DND-41 (cell line): ENCODE results near the gene CBX1.

Experiments used
- ATAC-seq: fragments of 200-7000 bp; cut with Tn5 transposase; 3 replicates; pipeline ENCODE4 v1.9.1; 2021; ENCODE audit warnings: low read depth; ENCODE audit not compliant: insufficient read depth
- DNase-seq: peaks from one replicate; pipeline ENCODE4 v3.0.0-alpha.2; 2020
- H2AFZ ChIP-seq: 2 replicates; pipeline ENCODE4 v1.6.0; 2012; ENCODE audit warnings: low read depth, low read length
- H3K27ac ChIP-seq: 2 replicates; pipeline ENCODE4 v1.5.1; 2012; ENCODE audit warnings: low read length, inconsistent platforms
- H3K27me3 ChIP-seq: fragments of 200-600 bp; sonication (generic); 2 replicates; pipeline ENCODE4 v1.6.0; 2012; ENCODE audit warnings: low read length, mild to moderate bottlenecking, inconsistent platforms; ENCODE audit not compliant: insufficient read depth, poor library complexity
- H3K36me3 ChIP-seq: 2 replicates; pipeline ENCODE4 v1.5.1; 2012; ENCODE audit warnings: low read length, inconsistent platforms; ENCODE audit not compliant: insufficient read depth
- H3K4me1 ChIP-seq: 2 replicates; pipeline ENCODE4 v1.5.1; 2012; ENCODE audit warnings: mild to moderate bottlenecking, low read length; ENCODE audit not compliant: insufficient read depth
- H3K4me2 ChIP-seq: 2 replicates; pipeline ENCODE4 v1.6.0; 2012; ENCODE audit warnings: mild to moderate bottlenecking, moderate library complexity, low read length, inconsistent platforms; ENCODE audit not compliant: insufficient read depth
- H3K4me3 ChIP-seq, 2 experiments: fragments of 200-600 bp in 1 of 2; shearing (Covaris generic) in 1 of 2; 2 replicates each; pipeline ENCODE4 v1.5.1; 2012 to 2016; ENCODE audit warnings: inconsistent platforms in 2 of 2, low read length in 2 of 2, mild to moderate bottlenecking in 2 of 2, low read depth in 1 of 2, moderate library complexity in 1 of 2
- H3K79me2 ChIP-seq: 2 replicates; pipeline ENCODE4 v1.6.0; 2012; ENCODE audit warnings: low read length, inconsistent platforms; ENCODE audit not compliant: insufficient read depth
- H3K9ac ChIP-seq: 2 replicates; pipeline ENCODE4 v1.6.0; 2012; ENCODE audit warnings: low read depth, mild to moderate bottlenecking, inconsistent platforms, low read length, moderate library complexity
- H3K9me3 ChIP-seq: 2 replicates; pipeline ENCODE4 v1.5.1; 2012; ENCODE audit warnings: low read length, moderate library complexity, mild to moderate bottlenecking, inconsistent platforms; ENCODE audit not compliant: insufficient read depth, severe bottlenecking
- H4K20me1 ChIP-seq: 2 replicates; pipeline ENCODE4 v1.6.0; 2012; ENCODE audit warnings: low read length; ENCODE audit not compliant: insufficient read depth
- EZH2 ChIP-seq: IDR thresholded peaks from 3 replicates; pipeline ENCODE4 v1.6.1; 2012; ENCODE audit warnings: borderline replicate concordance, low read depth, mild to moderate bottlenecking, moderate library complexity, low read length, inconsistent platforms; ENCODE audit not compliant: severe bottlenecking
- TF ChIP-seq, protein P1 (sequence below): IDR thresholded peaks from 2 replicates; pipeline ENCODE4 v1.5.1; 2012; ENCODE audit warnings: borderline replicate concordance, low read length, moderate library complexity, mild to moderate bottlenecking; ENCODE audit not compliant: poor library complexity, severe bottlenecking; ENCODE audit errors: extremely low read depth

Gene CBX1

DNA sequence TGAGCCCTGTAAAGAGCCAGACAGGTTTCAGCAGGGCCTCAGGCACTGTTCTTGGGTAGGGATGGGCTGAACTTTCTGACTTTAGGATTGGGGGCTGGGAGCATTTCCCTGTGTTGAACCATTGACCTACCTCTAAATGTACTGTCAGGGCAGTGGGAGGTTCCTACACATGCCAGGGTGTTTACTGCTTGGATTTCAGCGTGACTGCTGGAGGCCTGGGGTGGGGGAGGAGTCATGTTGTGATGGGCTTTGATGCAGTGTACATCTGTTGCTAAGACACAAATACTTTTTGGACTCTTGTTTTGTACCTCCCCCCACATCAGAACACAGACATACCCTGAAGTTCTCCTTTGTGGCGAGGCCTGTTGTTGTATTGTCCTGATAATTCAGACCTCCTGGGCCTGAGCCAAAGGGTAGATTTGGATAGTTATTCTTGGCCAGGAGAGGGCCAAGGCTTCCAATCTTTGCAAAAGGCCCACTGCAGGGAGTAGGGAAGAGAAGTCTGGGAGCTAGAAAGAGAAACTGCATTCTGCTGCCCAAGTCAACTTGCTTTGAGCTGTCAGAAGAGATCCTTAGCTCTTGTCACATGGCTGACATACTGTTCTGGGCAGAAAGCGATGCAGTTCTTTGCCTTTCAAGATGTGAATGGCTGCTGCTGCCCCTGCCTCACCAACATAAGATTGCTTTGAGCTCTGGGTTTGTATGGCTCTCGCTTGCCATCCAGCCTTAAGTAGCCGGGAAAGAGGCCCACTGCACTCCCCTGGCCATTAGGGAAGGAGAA lies 49.4 kb downstream of the CBX1 start:
- H3K4me3 ChIP-seq: peak overlapping the region in 1 of 2 experiments; percentile 2; a peak in 1 of 4 replicates
- no peak overlapping the region; the same call in 1 of the 2 replicates for H3K9ac ChIP-seq
- peaks cover 70% of the 10 kb centered on the region for H3K4me1 ChIP-seq
- no peaks in the 10 kb centered on the region for H3K9me3 ChIP-seq
- no peak overlapping the region for H2AFZ ChIP-seq
- TF ChIP-seq, protein P1, sequence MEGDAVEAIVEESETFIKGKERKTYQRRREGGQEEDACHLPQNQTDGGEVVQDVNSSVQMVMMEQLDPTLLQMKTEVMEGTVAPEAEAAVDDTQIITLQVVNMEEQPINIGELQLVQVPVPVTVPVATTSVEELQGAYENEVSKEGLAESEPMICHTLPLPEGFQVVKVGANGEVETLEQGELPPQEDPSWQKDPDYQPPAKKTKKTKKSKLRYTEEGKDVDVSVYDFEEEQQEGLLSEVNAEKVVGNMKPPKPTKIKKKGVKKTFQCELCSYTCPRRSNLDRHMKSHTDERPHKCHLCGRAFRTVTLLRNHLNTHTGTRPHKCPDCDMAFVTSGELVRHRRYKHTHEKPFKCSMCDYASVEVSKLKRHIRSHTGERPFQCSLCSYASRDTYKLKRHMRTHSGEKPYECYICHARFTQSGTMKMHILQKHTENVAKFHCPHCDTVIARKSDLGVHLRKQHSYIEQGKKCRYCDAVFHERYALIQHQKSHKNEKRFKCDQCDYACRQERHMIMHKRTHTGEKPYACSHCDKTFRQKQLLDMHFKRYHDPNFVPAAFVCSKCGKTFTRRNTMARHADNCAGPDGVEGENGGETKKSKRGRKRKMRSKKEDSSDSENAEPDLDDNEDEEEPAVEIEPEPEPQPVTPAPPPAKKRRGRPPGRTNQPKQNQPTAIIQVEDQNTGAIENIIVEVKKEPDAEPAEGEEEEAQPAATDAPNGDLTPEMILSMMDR: no peak
- no peak for TF ChIP-seq EZH2
- ATAC-seq (no peak), DNase-seq (no peak)
- H4K20me1 ChIP-seq: peaks cover 72% of the 10 kb centered on the region
- H3K27me3 ChIP-seq: no peaks in the 10 kb centered on the region
- peaks cover 67% of the 10 kb centered on the region for H3K36me3 ChIP-seq
- H3K27ac ChIP-seq: no peak overlapping the region
- peaks cover 93% of the 10 kb centered on the region for H3K79me2 ChIP-seq
- peak overlapping the region; percentile 73 for H3K4me2 ChIP-seq

DNA sequence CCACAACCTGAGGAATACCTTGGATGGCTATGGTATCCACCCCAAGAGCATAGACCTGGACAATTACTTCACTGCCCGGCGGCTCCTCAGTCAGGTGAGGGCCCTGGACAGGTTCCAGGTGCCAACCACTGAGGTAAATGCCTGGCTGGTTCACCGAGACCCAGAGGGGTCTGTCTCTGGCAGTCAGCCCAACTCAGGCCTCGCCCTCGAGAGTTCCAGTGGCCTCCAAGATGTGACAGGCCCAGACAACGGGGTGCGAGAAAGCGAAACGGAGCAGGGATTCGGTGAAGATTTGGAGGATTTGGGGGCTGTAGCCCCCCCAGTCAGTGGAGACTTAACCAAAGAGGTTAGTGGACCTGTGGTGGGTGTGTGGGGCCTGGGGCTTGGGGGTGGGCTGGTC lies 50.0 kb downstream of the CBX1 start:
- no peak overlapping the region for H3K27ac ChIP-seq
- no peaks in the 10 kb centered on the region for H3K9me3 ChIP-seq
- DNase-seq (no peak), ATAC-seq (no peak)
- TF ChIP-seq EZH2: no peak
- TF ChIP-seq, protein P1: no peak
- peak overlapping the region; percentile 73 for H3K4me2 ChIP-seq
- H3K27me3 ChIP-seq: no peaks in the 10 kb centered on the region
- peaks cover 76% of the 10 kb centered on the region for H3K4me1 ChIP-seq
- peaks cover 66% of the 10 kb centered on the region for H4K20me1 ChIP-seq
- H3K9ac ChIP-seq: peak overlapping the region; percentile 2; the same call in 1 of the 2 replicates
- peak overlapping the region in 1 of 2 experiments; percentile 18; a peak in 1 of 4 replicates for H3K4me3 ChIP-seq
- peaks cover 94% of the 10 kb centered on the region for H3K79me2 ChIP-seq
- H3K36me3 ChIP-seq: peaks cover 61% of the 10 kb centered on the region
- H2AFZ ChIP-seq: no peak overlapping the region

DNA sequence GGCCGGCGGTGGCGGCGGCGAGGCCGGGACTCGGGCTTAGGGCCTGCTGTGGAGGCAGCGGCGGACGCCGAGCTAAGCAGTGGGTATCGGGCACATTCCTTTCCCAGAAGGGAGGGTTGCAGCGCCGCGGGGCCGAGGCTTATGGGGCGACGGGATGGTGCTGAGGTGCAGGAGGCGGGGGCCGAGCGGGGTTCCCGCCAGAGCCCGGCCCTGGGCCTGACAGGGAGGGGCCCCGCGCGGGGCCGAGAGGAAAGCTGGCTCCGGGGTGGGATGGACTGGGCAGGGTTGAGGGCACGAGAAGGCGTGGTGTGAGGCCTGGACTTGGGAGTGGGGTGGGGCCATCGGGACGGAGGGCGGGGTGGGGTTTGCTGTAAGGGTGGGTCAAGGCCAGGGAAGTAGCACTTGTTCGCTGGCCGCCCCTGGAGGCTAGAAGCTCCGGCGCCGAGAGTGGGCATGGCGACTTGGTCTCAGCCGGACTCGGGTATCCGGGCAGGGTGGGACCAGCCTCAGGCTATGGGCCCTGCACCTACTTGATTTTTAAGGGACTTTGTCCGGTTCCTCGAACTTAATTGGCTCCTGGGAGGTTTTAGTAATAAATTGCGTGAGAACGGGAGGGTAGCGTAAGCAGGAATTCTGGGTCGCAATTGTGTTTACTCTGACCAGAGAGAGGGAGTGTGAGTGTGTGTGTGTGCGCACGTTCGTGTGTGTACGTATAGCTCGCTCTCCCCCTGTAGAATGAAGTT lies 52.7 kb downstream of the CBX1 start:
- Histone ChIP-seq H2AFZ (peak overlapping the region; percentile 83), H3K27me3 (no peaks in the 10 kb centered on the region), H3K4me1 (peaks cover 67% of the 10 kb centered on the region), H3K79me2 (peaks cover 69% of the 10 kb centered on the region), H3K27ac (peak overlapping the region; percentile 89), H3K9me3 (no peaks in the 10 kb centered on the region), H3K9ac (peak overlapping the region; percentile 92), H3K4me3 (peak overlapping the region; percentile 63 to 90), H4K20me1 (peaks cover 39% of the 10 kb centered on the region), H3K4me2 (peak overlapping the region; percentile 73), H3K36me3 (peaks cover 33% of the 10 kb centered on the region)
- no peak for TF ChIP-seq EZH2
- TF ChIP-seq, protein P1: no peak
- peak; percentile 45 for DNase-seq
- peak; percentile 20 for ATAC-seq
